ENCODE results near the gene PARD3B. TPM values are rescaled to one million over a fixed set of nuclear protein-coding genes. Genes with fewer than 3 reads are reported as not detected.

The PARD3B gene
- total and polyA plus RNA-seq, 2 of the 8 experiments (the other 6 are each of a cell fraction or from before 2014, with no cell fraction given) = 1.2 to 5.7 TPM

GRCh38 chr2:205139822-205140463 is 594.7 kb downstream of the PARD3B start:
- Histone ChIP-seq H4K5ac (ENCODE audit: insufficient read length, low read depth, low read length) (peak overlapping the region; percentile 65), H2BK15ac (ENCODE audit: low read length) (no peak overlapping the region), H3K4me2 (ENCODE audit: insufficient read depth in 1 of 2, low read depth in 2 of 2, low read length in 2 of 2) (peak overlapping the region; percentile 57 to 67), H3K18ac (ENCODE audit: extremely low read depth, low read length) (no peak overlapping the region), H4K20me1 (replicated peaks in 1 of 2; ENCODE audit: control insufficient read depth in 1 of 2, insufficient read depth in 2 of 2, low read length in 2 of 2) (no peaks in the 10 kb centered on the region), H3K79me1 (ENCODE audit: low read depth, low read length) (no peaks in the 10 kb centered on the region), H3K9ac (replicated peaks in 1 of 4; ENCODE audit: extremely low read depth in 1 of 4, low read depth in 3 of 4, low read length in 3 of 4) (no peak overlapping the region), H3K14ac (ENCODE audit: insufficient read length) (no peak overlapping the region), H3K23me2 (ENCODE audit: low read depth, low read length) (no peaks in the 10 kb centered on the region), H3K56ac (replicated peaks; ENCODE audit: insufficient read length, low read depth, low read length) (no peak overlapping the region), H3K4me3 (ENCODE audit: extremely low read depth in 1 of 4, insufficient read depth in 2 of 4, low read depth in 3 of 4, low read length in 4 of 4) (peak overlapping the region in 1 of 4 experiments; percentile 29; a peak in 1 of 8 replicates), H3K4me1 (replicated peaks in 1 of 4; ENCODE audit: control insufficient read depth in 3 of 4, insufficient read depth in 4 of 4, low read length in 3 of 4) (peaks cover 0 to 17% (median 1%) of the 10 kb centered on the region in 4 experiments; a peak in 4 of 7 replicates), H2BK12ac (ENCODE audit: low read depth, low read length) (no peak overlapping the region), H3K27me3 (replicated peaks in 1 of 4; ENCODE audit: control insufficient read depth in 3 of 4, extremely low read depth in 1 of 4, insufficient read depth in 3 of 4, low read length in 3 of 4) (no peaks in the 10 kb centered on the region), H2BK5ac (ENCODE audit: low read depth, low read length) (no peak overlapping the region), H3K23ac (ENCODE audit: insufficient read length) (no peak overlapping the region), H4K91ac (replicated peaks; ENCODE audit: insufficient read length, low read length) (no peak overlapping the region), H3K79me2 (ENCODE audit: control insufficient read depth in 1 of 2, insufficient read depth in 2 of 2, low read length in 2 of 2) (no peaks in the 10 kb centered on the region), H2BK20ac (ENCODE audit: low read length) (no peak overlapping the region), H3K27ac (ENCODE audit: low read depth, low read length) (no peak overlapping the region), H2AK5ac (ENCODE audit: low read depth, low read length) (no peak overlapping the region), H2AFZ (ENCODE audit: low read length) (no peak overlapping the region), H3K9me3 (ENCODE audit: insufficient read depth in 2 of 2, low read depth in 1 of 2, low read length in 1 of 2) (peaks cover 0 to 4% of the 10 kb centered on the region in 2 experiments; a peak in 2 of 4 replicates), H4K8ac (ENCODE audit: extremely low read depth, insufficient read depth, low read length) (no peak overlapping the region), H3K36me3 (ENCODE audit: control insufficient read depth in 2 of 4, insufficient read depth in 4 of 4, low read length in 3 of 4) (no peaks in the 10 kb centered on the region; a peak in 1 of 8 replicates), H2BK120ac (replicated peaks; ENCODE audit: low read depth, low read length) (no peak overlapping the region), H3K4ac (replicated peaks; ENCODE audit: insufficient read length, low read depth, low read length) (no peak overlapping the region)
- ChIA-PET CTCF (ENCODE audit: partially characterized antibody) (interaction anchor here (0.5 to 0.6 kb wide), 3 partner anchors 330 to 962 kb away, joined by 3 to 5 read pairs (median 3); no protein-coding TSS in a partner anchor), POLR2A (ENCODE audit: partially characterized antibody) (interaction anchor here (0.5 to 0.8 kb wide), 2 partner anchors 9 to 37 kb away, joined by 3 to 5 read pairs; no protein-coding TSS in a partner anchor)
- WGBS, 2 experiments (ENCODE audit: extremely low coverage in 1 of 2, insufficient coverage in 1 of 2, insufficient read length in 1 of 2, insufficient replicate concordance in 2 of 2, low coverage in 1 of 2, low lambda C conversion rate in 2 of 2, missing lambda C conversion rate in 1 of 2) = 3% methylated on average over 8 of the region's 8 CpGs; no CpG with 5 or more reads in 1 of the 2 experiments
- DNase-seq (ENCODE audit: low read depth in 1 of 2, low spot score in 2 of 2) (peak; percentile 33 to 61), FAIRE-seq (no peak)
- TF ChIP-seq CTBP2 (IDR thresholded peaks at IDR 0.05; ENCODE audit: borderline replicate concordance, insufficient read depth, insufficient read length, low read length) (peak; percentile 74), MAFK (IDR thresholded peaks at IDR 0.05; ENCODE audit: low read depth, low read length) (no peak)

All from H1 (cell line).